GM21825 (cell line): ENCODE data around the gene SSH2.

Experiments
- ATAC-seq: cut with Tn5 transposase; IDR thresholded peaks from one replicate; pipeline ENCODE4 v1.9.1; 2021; ENCODE audit warnings: mild to moderate bottlenecking, moderate library complexity; ENCODE audit not compliant: unreplicated experiment

Gene SSH2

DNA sequence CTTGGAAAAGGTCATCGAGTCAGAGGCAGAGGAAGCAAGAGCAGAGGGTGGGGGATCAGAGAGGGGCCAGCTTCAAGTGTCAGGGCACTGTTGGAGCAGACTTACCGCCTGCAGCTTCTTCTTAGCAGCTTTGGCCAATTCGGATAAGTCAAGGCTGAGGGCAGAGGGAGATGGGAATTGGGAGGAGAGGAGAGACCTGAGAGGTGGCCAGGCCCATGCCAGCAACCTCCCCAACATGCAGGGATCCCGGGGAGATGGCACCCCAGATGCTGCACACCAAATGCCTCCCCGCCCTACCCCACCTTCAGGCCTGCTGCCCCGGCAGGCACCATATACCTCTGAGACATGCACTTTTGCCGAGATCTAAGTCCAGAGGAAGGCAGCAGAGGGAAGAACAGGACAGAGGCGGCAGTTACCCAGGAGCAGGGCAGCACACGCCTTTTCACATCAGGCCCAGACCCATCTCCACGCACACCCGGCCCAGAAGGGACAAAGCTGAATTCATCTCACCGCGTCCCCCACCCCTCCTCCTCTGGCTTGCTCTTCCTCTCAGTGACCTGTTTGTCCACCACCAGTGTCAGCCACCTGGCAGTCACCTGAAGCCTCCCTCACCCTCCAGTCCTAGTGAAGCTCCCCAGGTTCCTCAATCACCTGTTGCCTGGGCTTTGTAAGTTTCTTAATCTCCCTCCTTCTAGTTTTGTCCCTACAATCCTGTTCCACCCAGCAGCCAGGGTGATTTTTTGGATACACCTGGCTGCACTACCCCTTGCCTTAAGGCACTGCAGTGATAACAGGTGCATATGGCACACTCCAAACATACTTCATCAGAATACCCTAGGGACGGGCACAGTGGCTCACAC lies 351.2 kb downstream of the SSH2 start:
- ATAC-seq = no peak

DNA sequence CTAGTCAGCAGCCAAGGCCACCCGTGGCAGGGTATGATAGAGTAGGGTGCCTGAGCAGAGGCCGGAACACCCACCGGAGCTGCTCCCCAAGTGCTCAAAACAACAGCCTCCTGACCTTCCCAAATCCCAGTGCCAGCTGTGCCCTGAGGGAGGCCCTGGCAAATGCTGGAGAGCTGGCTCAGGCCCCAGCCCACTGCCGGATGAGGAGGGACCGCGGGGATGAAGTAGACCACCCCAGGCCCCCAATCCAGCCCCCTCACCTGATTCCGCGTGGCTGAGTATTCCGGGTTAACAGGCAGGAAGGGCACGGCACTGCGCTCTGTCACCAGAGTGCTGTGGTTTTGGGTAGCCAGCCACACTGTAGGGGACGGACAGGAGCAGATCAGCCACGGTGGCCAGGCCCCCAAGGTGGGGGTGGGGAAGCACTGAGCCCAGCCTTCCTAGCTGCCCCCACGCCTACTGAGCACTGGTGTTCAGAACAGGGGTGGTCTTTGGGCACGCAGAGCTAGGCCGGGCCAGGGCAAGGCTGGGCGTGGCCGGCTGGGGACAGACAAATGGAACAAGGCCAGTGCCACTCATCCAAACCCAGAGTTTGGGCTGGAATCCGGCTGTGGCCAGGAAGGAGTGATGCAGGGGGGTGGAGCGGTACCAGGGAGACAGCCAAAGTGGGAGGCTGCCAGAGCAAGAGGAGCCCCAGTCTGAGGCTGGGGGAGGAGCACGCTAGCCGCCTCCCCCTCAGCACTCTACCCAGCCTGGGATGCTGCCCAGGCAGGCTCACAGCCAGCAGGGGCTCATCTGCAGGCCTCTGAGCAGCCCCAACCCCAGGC lies 352.4 kb downstream of the SSH2 start:
- ATAC-seq = no peak

DNA sequence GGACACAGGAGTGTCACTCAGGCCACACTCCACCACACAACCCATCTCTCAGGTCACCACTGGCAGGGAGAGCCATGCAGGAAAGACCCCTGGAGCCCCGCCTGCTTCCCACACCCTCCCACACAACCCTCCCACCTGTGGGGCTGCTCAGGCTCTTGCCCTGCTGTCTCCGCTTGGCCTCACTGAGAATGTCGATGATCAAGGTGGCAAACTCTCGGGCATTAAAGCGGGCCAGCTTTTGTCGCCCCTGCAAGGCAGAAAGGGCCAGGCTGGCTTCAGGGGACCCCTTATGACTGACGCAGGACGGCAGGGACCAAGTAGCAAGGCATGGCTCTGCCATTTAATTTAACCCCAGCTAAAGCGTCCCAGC lies 353.0 kb downstream of the SSH2 start:
- ATAC-seq = no peak

DNA sequence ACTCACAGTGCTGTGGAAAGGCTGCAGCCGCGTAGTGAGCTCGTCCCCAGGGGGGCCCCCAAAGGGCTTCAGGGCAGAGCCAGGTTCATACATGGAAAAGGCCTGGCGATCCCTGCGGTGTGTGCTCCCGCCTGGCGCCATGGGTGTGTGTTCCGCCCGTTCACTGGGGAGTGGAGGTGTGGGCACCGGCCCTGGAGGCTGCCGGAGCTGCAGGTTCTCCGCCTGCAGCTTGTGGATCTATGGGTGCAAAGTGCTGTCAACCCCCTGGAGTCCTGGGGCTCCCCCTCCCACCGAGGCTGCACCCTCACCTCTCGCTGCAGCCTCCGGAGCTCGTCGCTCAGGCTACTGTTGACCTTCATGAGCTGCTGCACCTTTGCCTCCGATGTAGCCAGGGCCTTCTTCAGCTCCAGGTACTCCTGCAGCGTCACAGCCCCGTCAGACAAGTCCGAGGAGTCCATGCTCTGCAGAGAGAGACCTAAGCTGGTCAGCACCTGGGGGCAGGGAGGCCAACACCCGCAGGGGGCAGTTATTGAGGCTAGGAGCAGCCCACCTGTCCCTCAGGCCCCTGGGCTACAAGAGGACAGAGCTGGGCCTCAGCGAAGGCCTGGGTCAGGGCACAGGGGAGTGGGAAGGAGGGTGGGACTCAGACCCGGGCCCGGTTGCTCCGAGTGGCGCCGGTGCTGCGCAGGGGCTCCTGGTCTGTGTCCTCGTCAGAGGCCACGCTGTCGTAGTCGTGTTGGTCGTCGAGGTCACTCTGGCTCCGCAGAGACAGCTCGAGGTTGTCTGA lies 353.6 kb downstream of the SSH2 start:
- no peak for ATAC-seq
